Kidney epithelial cell (primary cell): ENCODE data around the gene LDHAL6A. TPM values are rescaled to one million over a fixed set of nuclear protein-coding genes. Genes with fewer than 3 reads are reported as not detected.

Source experiments
- DNase-seq: peaks from one replicate; pipeline ENCODE4 v3.0.0-alpha.2; 2010; ENCODE audit warnings: low read depth
- H3K27me3 ChIP-seq: 2 replicates; pipeline ENCODE4 v1.6.0; 2011; ENCODE audit warnings: low read length; ENCODE audit not compliant: control insufficient read depth, insufficient read depth
- H3K36me3 ChIP-seq: 2 replicates; pipeline ENCODE4 v1.5.1; 2011; ENCODE audit warnings: low read length; ENCODE audit not compliant: control insufficient read depth, insufficient read depth
- H3K4me3 ChIP-seq: 2 replicates; pipeline ENCODE4 v1.5.1; 2011; ENCODE audit warnings: low read depth, mild to moderate bottlenecking, control low read depth, low read length
- total RNA-seq: library from RNA; depleted of rRNA; stranded (reverse); fragments of >200 nt; gene quantifications from 2 replicates; pipeline ENCODE4 v1.2.3, GENCODE V29; 2015
- TF ChIP-seq, protein P1 (sequence below): IDR thresholded peaks from 2 replicates; pipeline ENCODE4 v1.5.1; 2011; ENCODE audit warnings: mild to moderate bottlenecking, moderate library complexity, low read length, control low read depth, inconsistent platforms; ENCODE audit not compliant: insufficient read depth, poor library complexity, severe bottlenecking

LDHAL6A gene
- total RNA-seq, 1 donor from 2014 or later: not detected

DNA sequence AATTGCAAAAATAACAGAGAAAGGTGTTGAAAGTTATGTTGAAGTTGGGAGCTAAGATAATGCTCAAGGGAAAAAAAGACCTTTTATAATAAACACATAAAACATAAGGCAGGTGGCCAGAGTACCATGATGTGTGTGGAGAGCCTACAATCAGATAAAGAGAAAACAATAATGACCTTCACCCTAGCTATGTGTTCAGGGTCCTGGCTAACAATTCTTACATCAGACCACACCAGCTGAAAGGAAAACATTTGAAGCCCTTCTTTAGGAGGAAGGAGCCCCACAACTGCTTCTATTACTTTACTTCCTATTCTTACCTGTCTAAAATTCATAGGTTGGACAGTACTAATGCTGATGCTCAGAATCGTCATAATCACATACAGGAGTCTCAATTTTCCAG, 68.6 kb downstream of the LDHAL6A start:
- TF ChIP-seq, protein P1, sequence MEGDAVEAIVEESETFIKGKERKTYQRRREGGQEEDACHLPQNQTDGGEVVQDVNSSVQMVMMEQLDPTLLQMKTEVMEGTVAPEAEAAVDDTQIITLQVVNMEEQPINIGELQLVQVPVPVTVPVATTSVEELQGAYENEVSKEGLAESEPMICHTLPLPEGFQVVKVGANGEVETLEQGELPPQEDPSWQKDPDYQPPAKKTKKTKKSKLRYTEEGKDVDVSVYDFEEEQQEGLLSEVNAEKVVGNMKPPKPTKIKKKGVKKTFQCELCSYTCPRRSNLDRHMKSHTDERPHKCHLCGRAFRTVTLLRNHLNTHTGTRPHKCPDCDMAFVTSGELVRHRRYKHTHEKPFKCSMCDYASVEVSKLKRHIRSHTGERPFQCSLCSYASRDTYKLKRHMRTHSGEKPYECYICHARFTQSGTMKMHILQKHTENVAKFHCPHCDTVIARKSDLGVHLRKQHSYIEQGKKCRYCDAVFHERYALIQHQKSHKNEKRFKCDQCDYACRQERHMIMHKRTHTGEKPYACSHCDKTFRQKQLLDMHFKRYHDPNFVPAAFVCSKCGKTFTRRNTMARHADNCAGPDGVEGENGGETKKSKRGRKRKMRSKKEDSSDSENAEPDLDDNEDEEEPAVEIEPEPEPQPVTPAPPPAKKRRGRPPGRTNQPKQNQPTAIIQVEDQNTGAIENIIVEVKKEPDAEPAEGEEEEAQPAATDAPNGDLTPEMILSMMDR: no peak
- H3K36me3 ChIP-seq: no peaks in the 10 kb centered on the region
- no peak overlapping the region for H3K4me3 ChIP-seq
- DNase-seq: no peak
- no peaks in the 10 kb centered on the region for H3K27me3 ChIP-seq

DNA sequence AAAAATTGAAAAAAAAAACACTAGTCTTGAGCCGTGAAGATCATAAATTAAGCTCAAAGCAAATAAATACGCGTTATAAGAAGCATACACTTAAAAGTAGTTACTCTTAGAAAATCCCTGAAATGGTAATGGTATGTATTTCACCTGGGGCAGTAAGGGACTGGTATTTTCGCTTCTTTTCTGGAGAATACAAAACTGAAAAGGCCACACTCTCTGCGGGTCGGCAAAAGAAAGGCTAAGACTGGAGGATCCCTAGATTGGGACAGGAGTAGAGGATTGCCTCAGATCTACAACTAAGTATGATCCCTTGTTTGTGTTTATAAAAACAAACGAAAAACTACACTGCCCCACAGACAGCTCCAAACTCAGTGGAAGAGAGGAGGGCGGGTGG, 70.5 kb downstream of the LDHAL6A start:
- Histone ChIP-seq H3K36me3 (no peaks in the 10 kb centered on the region), H3K27me3 (no peaks in the 10 kb centered on the region), H3K4me3 (peak overlapping the region; percentile 82)
- TF ChIP-seq, protein P1: no peak
- DNase-seq: no peak

DNA sequence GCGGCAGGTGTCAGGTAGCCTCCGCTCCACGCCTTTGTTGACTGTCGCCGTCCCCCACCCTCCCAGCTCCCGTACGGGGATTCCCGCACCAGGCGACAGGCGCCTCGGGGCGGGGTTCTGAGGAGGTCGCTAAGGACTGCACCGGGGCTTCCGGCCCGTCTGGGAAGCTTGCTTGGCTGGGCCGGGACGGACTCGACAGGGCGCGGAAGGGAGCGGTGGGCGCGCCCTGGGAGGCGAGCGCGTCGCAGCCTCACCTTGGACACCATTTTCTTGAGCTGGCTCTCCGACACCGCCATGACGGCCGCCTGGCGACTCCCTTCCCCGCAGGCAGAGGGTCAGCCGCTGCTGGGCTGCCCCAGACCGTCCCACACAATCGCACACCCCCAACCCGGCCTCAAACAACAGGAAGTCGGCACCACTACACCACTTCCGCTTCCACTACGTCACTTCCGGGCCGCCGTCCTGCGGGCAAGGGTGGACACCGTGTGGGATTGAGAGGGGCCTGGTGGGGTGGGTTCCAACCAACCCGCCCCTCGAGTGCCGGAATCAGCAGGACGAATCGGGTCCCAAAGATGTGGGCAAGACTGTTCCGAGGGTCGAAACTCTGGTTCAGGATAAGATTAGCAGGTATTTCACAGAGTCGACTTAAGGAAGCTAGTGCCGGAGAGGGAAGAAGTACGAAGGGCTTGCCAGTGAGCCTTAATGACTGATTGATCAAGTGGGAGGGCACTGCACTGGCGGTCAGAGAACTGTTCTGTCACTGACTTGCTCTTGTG, 71.1 kb downstream of the LDHAL6A start, which contains the start of gene TSG101:
TSG101 (minus strand) TSS at position 422 of the 776 bp plus-strand sequence; CDS start at position 296, 126 bp downstream.
- peak; percentile 79 for DNase-seq
- Histone ChIP-seq H3K4me3 (peak within 1 kb of the TSS; percentile 82), H3K27me3 (no peaks in the 10 kb centered on the region), H3K36me3 (no peaks in the 10 kb centered on the region)
- TF ChIP-seq, protein P1: no peak

DNA sequence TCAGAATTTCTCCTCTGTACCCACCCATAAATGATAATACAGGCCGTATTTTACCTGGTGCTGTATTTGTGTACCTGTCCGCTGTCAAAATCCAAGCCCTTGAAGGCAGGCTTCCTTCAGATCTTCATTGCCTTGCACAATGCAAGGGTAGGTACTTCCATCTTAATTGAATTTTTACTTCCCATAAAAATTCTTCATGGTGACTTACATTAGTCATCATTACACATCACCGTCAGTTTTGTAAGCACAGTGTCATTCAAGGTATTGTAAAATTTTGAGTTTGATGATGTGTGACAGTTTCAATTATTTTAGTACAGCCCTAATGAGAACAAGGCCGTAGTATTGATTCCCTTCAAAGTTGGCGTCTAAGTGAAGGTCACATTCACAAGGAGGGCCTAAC, 71.9 kb downstream of the LDHAL6A start:
- Histone ChIP-seq H3K4me3 (peak overlapping the region; percentile 82), H3K36me3 (no peaks in the 10 kb centered on the region), H3K27me3 (no peaks in the 10 kb centered on the region)
- TF ChIP-seq, protein P1: no peak
- DNase-seq: peak; percentile 10

Other genes with a start within 250 kb of the LDHAL6A start
- gene SAA4, start 219.1 kb upstream of the LDHAL6A start, total RNA-seq: 1.3 TPM in 1 of 2 replicates, not detected in the other
- gene SAA2, start 207.2 kb upstream of the LDHAL6A start, total RNA-seq: 2.2 and 8.0 TPM in 2 replicates
- 2.8 and 5.8 TPM in 2 replicates for gene SAA1, start 189.6 kb upstream of the LDHAL6A start, total RNA-seq
- gene HPS5, start 133.7 kb upstream of the LDHAL6A start, total RNA-seq: 15.1 and 15.7 TPM in 2 replicates
- 57.2 and 58.5 TPM in 2 replicates for gene GTF2H1, start 133.3 kb upstream of the LDHAL6A start, total RNA-seq
- gene LDHA, start 61.3 kb upstream of the LDHAL6A start, total RNA-seq: 269 and 279 TPM in 2 replicates
- gene LDHC, start 43.5 kb upstream of the LDHAL6A start, total RNA-seq: 0.82 and 2.6 TPM in 2 replicates
- gene TSG101, start 71.1 kb downstream of the LDHAL6A start, total RNA-seq: 131 and 180 TPM in 2 replicates
- 42.0 and 43.5 TPM in 2 replicates for gene UEVLD, start 132.9 kb downstream of the LDHAL6A start, total RNA-seq
- 7.4 TPM in 1 of 2 replicates, not detected in the other for gene MISFA, start 143.9 kb downstream of the LDHAL6A start, total RNA-seq
- gene SPTY2D1, start 178.5 kb downstream of the LDHAL6A start, total RNA-seq: 17.0 and 18.1 TPM in 2 replicates
- 3.1 and 5.0 TPM in 2 replicates for gene TMEM86A, start 242.9 kb downstream of the LDHAL6A start, total RNA-seq